LNCAP (cell line): Measurements from ENCODE around the gene FHOD3.

Experiments
- CTCF ChIP-seq: fragments of 450-650 bp; IDR thresholded peaks from 2 replicates; pipeline ENCODE4 v1.5.1; 2017; ENCODE audit warnings: mild to moderate bottlenecking

The FHOD3 gene

GRCh38 chr18:36537289-36537688, 239.8 kb downstream of the FHOD3 start:
- no peak for TF ChIP-seq CTCF

GRCh38 chr18:36539674-36540231, 242.2 kb downstream of the FHOD3 start:
- no peak for TF ChIP-seq CTCF

- no peak for TF ChIP-seq CTCF
Observed at GRCh38 chr18:36543030-36543429, 245.5 kb downstream of the FHOD3 start.

- no peak for TF ChIP-seq CTCF
Observed at GRCh38 chr18:36543991-36544725, 246.6 kb downstream of the FHOD3 start.

GRCh38 chr18:36545821-36546427, 248.4 kb downstream of the FHOD3 start:
- no peak for TF ChIP-seq CTCF

- no peak for TF ChIP-seq CTCF
Observed at GRCh38 chr18:36546876-36547275, 249.4 kb downstream of the FHOD3 start.

- TF ChIP-seq CTCF, result no peak
Observed at GRCh38 chr18:36547544-36547943, 250.0 kb downstream of the FHOD3 start.
